GM10266 (cell line): Measurements from ENCODE around the gene LRRC18.

Experiments used
- DNase-seq: peaks from one replicate; pipeline ENCODE4 v3.0.0; 2012; ENCODE audit errors: extremely low spot score
- CTCF ChIP-seq: IDR thresholded peaks from 2 replicates; pipeline ENCODE4 v1.5.1; 2012; ENCODE audit warnings: mild to moderate bottlenecking, low read depth; ENCODE audit not compliant: control insufficient read depth, insufficient read depth; ENCODE audit errors: missing control alignments

LRRC18 gene

GRCh38 chr10:48958598-48959190 lies 19.1 kb upstream of the LRRC18 start:
- no peak for DNase-seq
- TF ChIP-seq CTCF: no peak

- no peak for DNase-seq
Observed at GRCh38 chr10:48957361-48958151, 17.9 kb upstream of the LRRC18 start.

GRCh38 chr10:48951707-48952106 lies 12.1 kb upstream of the LRRC18 start:
- DNase-seq: no peak
- no peak for TF ChIP-seq CTCF

More at GRCh38 chr10:48957361-48958151, 17.9 kb upstream of the LRRC18 start:
- TF ChIP-seq CTCF: no peak

- DNase-seq: no peak
- TF ChIP-seq CTCF: no peak
Observed at GRCh38 chr10:48948470-48949037, 8.9 kb upstream of the LRRC18 start.

- no peak for TF ChIP-seq CTCF
- DNase-seq: no peak
Observed at GRCh38 chr10:48947690-48948469, 8.2 kb upstream of the LRRC18 start.

- no peak for TF ChIP-seq CTCF
- DNase-seq: no peak
Observed at GRCh38 chr10:48946891-48947500, 7.4 kb upstream of the LRRC18 start.
